K562 (cell line): ENCODE results near the gene SMYD2. TPM values are rescaled to one million over a fixed set of nuclear protein-coding genes. Genes with fewer than 3 reads are reported as not detected.

Experiments used
- BRD9 ChIP-seq: fragments of 450-650 bp; IDR thresholded peaks from 2 replicates; pipeline ENCODE4 v1.6.1; 2018; ENCODE audit warnings: low read depth; ENCODE audit not compliant: partially characterized antibody
- DNMT1 ChIP-seq: fragments of 450-650 bp; IDR thresholded peaks from 2 replicates; pipeline ENCODE4 v1.6.1; 2016; ENCODE audit warnings: antibody characterized with exemption, mild to moderate bottlenecking
- MBD2 ChIP-seq: sonication (generic); IDR thresholded peaks from 2 replicates; pipeline ENCODE4 v1.6.1; 2016; ENCODE audit warnings: low read depth, borderline replicate concordance
- PBX2 ChIP-seq, 2 experiments: IDR thresholded peaks in 1 of 2; conservative IDR thresholded peaks in 1 of 2; 2 replicates each; pipeline ENCODE4 v1.6.1; 2016; ENCODE audit warnings: low read depth in 2 of 2, mild to moderate bottlenecking in 1 of 2, missing compliant biosample characterization in 1 of 2, missing genetic modification characterization in 1 of 2, moderate library complexity in 1 of 2
- PTBP1 ChIP-seq: fragments of 200-400 bp; formaldehyde crosslinking; IDR thresholded peaks from 2 replicates; pipeline ENCODE4 v1.6.1; 2017; ENCODE audit warnings: low read depth, low read length
- RNF219 ChIP-seq: fragments of 250-450 bp; sonication (Bioruptor Pico); IDR thresholded peaks from 2 replicates; pipeline ENCODE4 v1.5.0; 2022; ENCODE audit warnings: mild to moderate bottlenecking
- SRSF7 ChIP-seq: fragments of 200-400 bp; formaldehyde crosslinking; optimal IDR thresholded peaks from 2 replicates; pipeline ENCODE3; 2017; ENCODE audit warnings: mild to moderate bottlenecking, low read depth, low read length
- ZNF277 ChIP-seq: fragments of 250-450 bp; sonication (Bioruptor Pico); IDR thresholded peaks from 2 replicates; pipeline ENCODE4 v1.8.0; 2022; ENCODE audit warnings: inconsistent platforms, mild to moderate bottlenecking, moderate library complexity, borderline replicate concordance
- ZNF449 ChIP-seq: fragments of 250-450 bp; sonication (Bioruptor Pico); IDR thresholded peaks from 2 replicates; pipeline ENCODE4 v1.8.0; 2022; ENCODE audit warnings: moderate library complexity, mild to moderate bottlenecking, inconsistent platforms
- ZZZ3 ChIP-seq: fragments of 450-650 bp; IDR thresholded peaks from 2 replicates; pipeline ENCODE4 v1.6.1; 2016; ENCODE audit warnings: antibody characterized with exemption, mild to moderate bottlenecking, moderate library complexity
- polyA plus RNA-seq, 8 experiments: library from polyadenylated mRNA; depleted of rRNA in 4 of 8; stranded (reverse) in 5 of 8; unstranded in 3 of 8; fragments of >200 nt; fragmentation: Nextera tagmentation in 2 of 8; fragmentation: Illumina TruSeq in 1 of 8; extraction: Ambion mirVana in 2 of 8; extraction: Trizol in 1 of 8; gene quantifications; 2 replicates each; pipeline versions ENCODE4 v1.2.1 to v1.2.3, GENCODE V29; 2011 to 2014; ENCODE audit warnings: inconsistent platforms in 1 of 8, missing spikeins in 1 of 8
- total RNA-seq, 7 experiments: library from RNA; depleted of rRNA in 6 of 7; stranded (reverse); fragments of >200 nt in 6 of 7; fragmentation: Illumina TruSeq in 2 of 7; extraction: Trizol in 2 of 7; gene quantifications; 2 replicates each; pipeline versions ENCODE4 v1.2.1 to v1.2.3, GENCODE V29; 2011 to 2021; ENCODE audit warnings: low replicate concordance in 1 of 7
- TF ChIP-seq, protein P1 (sequence below): sonication (generic); formaldehyde crosslinking; IDR thresholded peaks from 2 replicates; pipeline ENCODE4 v1.8.1; 2023; ENCODE audit warnings: mild to moderate bottlenecking, missing genetic modification reagents, moderate library complexity
- TF ChIP-seq, protein P2 (sequence below): sonication (generic); formaldehyde crosslinking; IDR thresholded peaks from 2 replicates; pipeline ENCODE4 v1.8.0; 2022; ENCODE audit warnings: mild to moderate bottlenecking, missing genetic modification reagents

Gene SMYD2
- total and polyA plus RNA-seq, 9 of the 15 experiments (the other 6 are each of a cell fraction or from before 2014, with no cell fraction given), result 13.8 to 81.3 (median 39.9) TPM

DNA sequence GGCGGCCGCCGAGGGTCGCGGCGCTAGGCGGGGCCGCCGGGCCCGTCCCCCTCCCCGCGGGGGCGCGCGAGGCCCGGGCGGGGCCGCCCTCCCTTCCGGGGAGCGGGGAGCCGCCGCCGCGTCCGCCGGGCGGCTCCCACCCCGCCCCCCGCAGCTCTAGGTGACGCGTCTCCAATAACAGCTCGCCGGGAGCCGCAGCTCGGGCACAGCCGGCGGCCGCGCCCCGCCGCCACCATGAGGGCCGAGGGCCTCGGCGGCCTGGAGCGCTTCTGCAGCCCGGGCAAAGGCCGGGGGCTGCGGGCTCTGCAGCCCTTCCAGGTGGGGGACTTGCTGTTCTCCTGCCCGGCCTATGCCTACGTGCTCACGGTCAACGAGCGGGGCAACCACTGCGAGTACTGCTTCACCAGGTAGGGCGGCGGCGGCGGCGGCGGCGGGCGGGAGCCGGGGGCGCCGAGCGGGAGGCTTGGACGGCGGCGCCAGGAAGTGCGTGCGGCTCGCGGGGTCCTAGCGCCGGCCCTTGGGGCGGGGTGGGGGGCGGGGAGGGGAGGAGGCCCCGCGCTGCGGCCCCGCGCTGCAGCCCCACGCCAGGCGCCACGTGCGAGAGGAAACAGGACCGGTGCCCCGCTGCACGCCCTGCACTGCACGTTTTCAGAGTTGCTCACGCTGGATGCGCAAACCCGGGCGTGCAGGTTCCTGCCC is at the start of gene SMYD2 (continued):
- TF ChIP-seq, protein P1, sequence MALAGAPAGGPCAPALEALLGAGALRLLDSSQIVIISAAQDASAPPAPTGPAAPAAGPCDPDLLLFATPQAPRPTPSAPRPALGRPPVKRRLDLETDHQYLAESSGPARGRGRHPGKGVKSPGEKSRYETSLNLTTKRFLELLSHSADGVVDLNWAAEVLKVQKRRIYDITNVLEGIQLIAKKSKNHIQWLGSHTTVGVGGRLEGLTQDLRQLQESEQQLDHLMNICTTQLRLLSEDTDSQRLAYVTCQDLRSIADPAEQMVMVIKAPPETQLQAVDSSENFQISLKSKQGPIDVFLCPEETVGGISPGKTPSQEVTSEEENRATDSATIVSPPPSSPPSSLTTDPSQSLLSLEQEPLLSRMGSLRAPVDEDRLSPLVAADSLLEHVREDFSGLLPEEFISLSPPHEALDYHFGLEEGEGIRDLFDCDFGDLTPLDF, result no peak; the same call in 1 of the 2 replicates
- TF ChIP-seq BRD9, result no peak
- no peak for TF ChIP-seq ZNF277 (CRISPR knock-in tag)
- TF ChIP-seq MBD2, result no peak
- TF ChIP-seq ZNF449, result no peak
- no peak for TF ChIP-seq RNF219 (CRISPR knock-in tag)
- no peak for TF ChIP-seq PBX2 (CRISPR knock-in tag; IDR thresholded peaks at IDR 0.05; ENCODE audit: low read depth)
- no peak for TF ChIP-seq PBX2 (tag; conservative IDR thresholded peaks at IDR 0.05; ENCODE audit: low read depth)
- TF ChIP-seq SRSF7, result no peak
- no peak for TF ChIP-seq PTBP1
- TF ChIP-seq, protein P2, sequence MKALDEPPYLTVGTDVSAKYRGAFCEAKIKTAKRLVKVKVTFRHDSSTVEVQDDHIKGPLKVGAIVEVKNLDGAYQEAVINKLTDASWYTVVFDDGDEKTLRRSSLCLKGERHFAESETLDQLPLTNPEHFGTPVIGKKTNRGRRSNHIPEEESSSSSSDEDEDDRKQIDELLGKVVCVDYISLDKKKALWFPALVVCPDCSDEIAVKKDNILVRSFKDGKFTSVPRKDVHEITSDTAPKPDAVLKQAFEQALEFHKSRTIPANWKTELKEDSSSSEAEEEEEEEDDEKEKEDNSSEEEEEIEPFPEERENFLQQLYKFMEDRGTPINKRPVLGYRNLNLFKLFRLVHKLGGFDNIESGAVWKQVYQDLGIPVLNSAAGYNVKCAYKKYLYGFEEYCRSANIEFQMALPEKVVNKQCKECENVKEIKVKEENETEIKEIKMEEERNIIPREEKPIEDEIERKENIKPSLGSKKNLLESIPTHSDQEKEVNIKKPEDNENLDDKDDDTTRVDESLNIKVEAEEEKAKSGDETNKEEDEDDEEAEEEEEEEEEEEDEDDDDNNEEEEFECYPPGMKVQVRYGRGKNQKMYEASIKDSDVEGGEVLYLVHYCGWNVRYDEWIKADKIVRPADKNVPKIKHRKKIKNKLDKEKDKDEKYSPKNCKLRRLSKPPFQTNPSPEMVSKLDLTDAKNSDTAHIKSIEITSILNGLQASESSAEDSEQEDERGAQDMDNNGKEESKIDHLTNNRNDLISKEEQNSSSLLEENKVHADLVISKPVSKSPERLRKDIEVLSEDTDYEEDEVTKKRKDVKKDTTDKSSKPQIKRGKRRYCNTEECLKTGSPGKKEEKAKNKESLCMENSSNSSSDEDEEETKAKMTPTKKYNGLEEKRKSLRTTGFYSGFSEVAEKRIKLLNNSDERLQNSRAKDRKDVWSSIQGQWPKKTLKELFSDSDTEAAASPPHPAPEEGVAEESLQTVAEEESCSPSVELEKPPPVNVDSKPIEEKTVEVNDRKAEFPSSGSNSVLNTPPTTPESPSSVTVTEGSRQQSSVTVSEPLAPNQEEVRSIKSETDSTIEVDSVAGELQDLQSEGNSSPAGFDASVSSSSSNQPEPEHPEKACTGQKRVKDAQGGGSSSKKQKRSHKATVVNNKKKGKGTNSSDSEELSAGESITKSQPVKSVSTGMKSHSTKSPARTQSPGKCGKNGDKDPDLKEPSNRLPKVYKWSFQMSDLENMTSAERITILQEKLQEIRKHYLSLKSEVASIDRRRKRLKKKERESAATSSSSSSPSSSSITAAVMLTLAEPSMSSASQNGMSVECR (CRISPR knock-in tag), result peak; percentile 90; the same call in 1 of the 2 replicates
- no peak for TF ChIP-seq ZZZ3
- no peak for TF ChIP-seq DNMT1
